ENCODE data around the gene CD8A.
"Not testable (repeated sequence)": the region's sequence is repeated elsewhere in the genome, so short reads cannot be mapped to it uniquely, and the experiment has no call there.

The CD8A gene

GRCh38 chr2:86790676-86791572 is at the start of gene CD8A:
Gene CD8A, minus strand, starts transcription at chr2:86790913. Its CDS starts 88 bp downstream, at chr2:86790825.
- DNase-seq: no peak

GRCh38 chr2:86839871-86840548 is 49.3 kb upstream of the CD8A start:
- not testable (repeated sequence) for DNase-seq

GRCh38 chr2:86839455-86839854 is 48.7 kb upstream of the CD8A start:
- DNase-seq: not testable (repeated sequence)

- DNase-seq: not testable (repeated sequence)
Measured at GRCh38 chr2:86837714-86838113, 47.0 kb upstream of the CD8A start.

GRCh38 chr2:86836915-86837695 is 46.4 kb upstream of the CD8A start:
- DNase-seq: not testable (repeated sequence)

GRCh38 chr2:86835548-86835889 is 44.8 kb upstream of the CD8A start:
- not testable (repeated sequence) for DNase-seq

GRCh38 chr2:86833315-86833714 is 42.6 kb upstream of the CD8A start:
- no peak for DNase-seq

GRCh38 chr2:86832334-86833096 is 41.8 kb upstream of the CD8A start:
- no peak for DNase-seq

- no peak for DNase-seq
Measured at GRCh38 chr2:86831537-86831936, 40.8 kb upstream of the CD8A start.

- DNase-seq: no peak
Measured at GRCh38 chr2:86826951-86827350, 36.2 kb upstream of the CD8A start.

GRCh38 chr2:86825693-86826381 is 35.1 kb upstream of the CD8A start:
- no peak for DNase-seq

- no peak for DNase-seq
Measured at GRCh38 chr2:86825036-86825692, 34.5 kb upstream of the CD8A start.

- no peak for DNase-seq
Measured at GRCh38 chr2:86822668-86823345, 32.1 kb upstream of the CD8A start.

- no peak for DNase-seq
Measured at GRCh38 chr2:86821842-86822241, 31.1 kb upstream of the CD8A start.

- no peak for DNase-seq
Measured at GRCh38 chr2:86821306-86821705, 30.6 kb upstream of the CD8A start.

GRCh38 chr2:86818957-86819356 is 28.2 kb upstream of the CD8A start:
- no peak for DNase-seq

- no peak for DNase-seq
Measured at GRCh38 chr2:86818114-86818801, 27.5 kb upstream of the CD8A start.

- no peak for DNase-seq
Measured at GRCh38 chr2:86815611-86816010, 24.9 kb upstream of the CD8A start.

GRCh38 chr2:86809481-86810121 is 18.9 kb upstream of the CD8A start:
- no peak for DNase-seq

Measured in NCI-H510A (cell line).